OCI-LY7 (cell line): ENCODE data around the gene ZFAND2A. TPM values are rescaled to one million over a fixed set of nuclear protein-coding genes. Genes with fewer than 3 reads are reported as not detected.
"Not testable (repeated sequence)": the region's sequence is repeated elsewhere in the genome, so short reads cannot be mapped to it uniquely, and the experiment has no call there.

Source experiments
- BruUV-seq: library from RNA; stranded (reverse); fragments of 400-500 nt; replicated peaks from 2 replicates; lab custom pipeline; 2021; lab: Mats Ljungman, UMichigan
- CTCF ChIA-PET: fragments of 300-600 bp; sonication (Branson Sonifier 250); formaldehyde crosslinking; loops from one replicate; lab custom pipeline; 2022; ENCODE audit warnings: antibody characterized with exemption; ENCODE audit not compliant: unreplicated experiment; lab: Charles Lee
- POLR2A ChIA-PET: fragments of 300-600 bp; sonication (Branson Sonifier 250); formaldehyde crosslinking; loops from one replicate; lab custom pipeline; 2022; ENCODE audit warnings: antibody characterized with exemption; lab: Charles Lee
- DNase-seq: peaks from one replicate; pipeline ENCODE4 v3.0.0-alpha.2; 2015; ENCODE audit warnings: low spot score
- H2AFZ ChIP-seq: fragments of 200-600 bp; sonication (generic), shearing (Covaris generic); 2 replicates; pipeline ENCODE4 v1.6.1; 2014; ENCODE audit warnings: mild to moderate bottlenecking, antibody characterized with exemption, low read length, moderate library complexity
- H3K27ac ChIP-seq: fragments of 200-600 bp; sonication (generic); 2 replicates; pipeline ENCODE4 v1.5.1; 2014; ENCODE audit warnings: mixed run types, low read depth, mild to moderate bottlenecking, moderate library complexity, low read length, inconsistent platforms; ENCODE audit not compliant: poor library complexity, severe bottlenecking
- H3K36me3 ChIP-seq: fragments of 200-600 bp; sonication (generic); 2 replicates; pipeline ENCODE4 v1.6.1; 2014; ENCODE audit warnings: mild to moderate bottlenecking, antibody characterized with exemption, low read length, moderate library complexity, mixed read lengths; ENCODE audit not compliant: insufficient read depth
- H3K4me1 ChIP-seq: fragments of 200-600 bp; sonication (generic); 2 replicates; pipeline ENCODE4 v1.5.1; 2014; ENCODE audit warnings: mild to moderate bottlenecking, low read length; ENCODE audit not compliant: insufficient read depth, poor library complexity, severe bottlenecking
- H3K4me2 ChIP-seq: fragments of 200-600 bp; sonication (generic); 2 replicates; pipeline ENCODE4 v1.6.1; 2014; ENCODE audit warnings: mild to moderate bottlenecking, low read length
- H3K4me3 ChIP-seq: fragments of 200-600 bp; sonication (generic); 2 replicates; pipeline ENCODE4 v1.5.1; 2014; ENCODE audit warnings: mild to moderate bottlenecking, low read depth, low read length; ENCODE audit not compliant: poor library complexity, severe bottlenecking
- H3K79me2 ChIP-seq: fragments of 200-600 bp; sonication (generic); 2 replicates; pipeline ENCODE4 v1.6.1; 2016; ENCODE audit warnings: low read depth, mild to moderate bottlenecking, low read length, moderate library complexity, mixed read lengths; ENCODE audit not compliant: insufficient read depth
- H3K9me2 ChIP-seq: fragments of 200-600 bp; sonication (generic); 2 replicates; pipeline ENCODE4 v1.6.1; 2016; ENCODE audit warnings: mild to moderate bottlenecking, low read length, mixed read lengths; ENCODE audit not compliant: insufficient read depth
- H3K9me3 ChIP-seq: fragments of 200-600 bp; sonication (generic); 2 replicates; pipeline ENCODE4 v1.6.1; 2014; ENCODE audit warnings: mild to moderate bottlenecking, mixed run types, low read length, mixed read lengths
- H4K20me1 ChIP-seq: fragments of 200-600 bp; sonication (generic); 2 replicates; pipeline ENCODE4 v1.6.1; 2014; ENCODE audit warnings: mild to moderate bottlenecking, antibody characterized with exemption, low read length, moderate library complexity, mixed read lengths; ENCODE audit not compliant: insufficient read depth
- CTCF ChIP-seq: fragments of 200-600 bp; sonication (generic); conservative IDR thresholded peaks from 2 replicates; pipeline ENCODE4 v1.5.1; 2014; ENCODE audit warnings: mild to moderate bottlenecking, antibody characterized with exemption, low read length, moderate library complexity, mixed read lengths
- EZH2phosphoT487 ChIP-seq: fragments of 200-600 bp; sonication (generic); IDR thresholded peaks from 2 replicates; pipeline ENCODE4 v1.6.1; 2018; ENCODE audit warnings: low read depth, borderline replicate concordance, mild to moderate bottlenecking, mixed run types, antibody characterized with exemption, low read length, moderate library complexity, mixed read lengths
- intact Hi-C: fragments of 100-400 bp; cut with micrococcal nuclease; formaldehyde crosslinking; loops from one replicate; pipeline ENCODE4 v1.10.0; 2022; ENCODE audit not compliant: unreplicated experiment
- total RNA-seq, 2 experiments: library from RNA; depleted of rRNA in 1 of 2; stranded (reverse); fragments of >200 nt in 1 of 2; shearing (Covaris generic) in 1 of 2; gene quantifications; 2 replicates each; pipeline ENCODE4 v1.2.3, GENCODE V29; 2014 to 2022

Gene ZFAND2A
- total RNA-seq, 2 experiments from 2014 or later = 20.4 to 22.9 TPM

GRCh38 chr7:1200045-1200444, 40.0 kb upstream of the ZFAND2A start:
- H3K4me2 ChIP-seq = no peak overlapping the region
- H3K4me3 ChIP-seq = no peak overlapping the region
- no peak overlapping the region for H3K27ac ChIP-seq
- no TSS peak for BruUV-seq
- no peaks in the 10 kb centered on the region for H3K9me2 ChIP-seq
- H3K36me3 ChIP-seq = no peaks in the 10 kb centered on the region
- intact Hi-C loops = no loop called here
- POLR2A ChIA-PET = no interaction called here
- CTCF ChIA-PET = no interaction called here
- no peaks in the 10 kb centered on the region for H3K4me1 ChIP-seq
- no peak for TF ChIP-seq EZH2phosphoT487
- TF ChIP-seq CTCF = no peak
- no peak for DNase-seq
- no peaks in the 10 kb centered on the region for H4K20me1 ChIP-seq
- no peaks in the 10 kb centered on the region for H3K9me3 ChIP-seq
- no peak overlapping the region for H2AFZ ChIP-seq
- H3K79me2 ChIP-seq = no peaks in the 10 kb centered on the region

GRCh38 chr7:1197997-1198625, 38.1 kb upstream of the ZFAND2A start:
- H4K20me1 ChIP-seq = no peaks in the 10 kb centered on the region
- H3K4me2 ChIP-seq = no peak overlapping the region
- no peaks in the 10 kb centered on the region for H3K79me2 ChIP-seq
- BruUV-seq = no TSS peak
- no peak overlapping the region for H2AFZ ChIP-seq
- H3K27ac ChIP-seq = no peak overlapping the region
- TF ChIP-seq CTCF = no peak
- no peak for TF ChIP-seq EZH2phosphoT487
- DNase-seq = no peak
- ChIA-PET CTCF (no interaction called here), POLR2A (interaction anchor here (0.6 kb wide), 1 partner anchor 12 kb away, joined by 6 read pairs; no protein-coding TSS in a partner anchor)
- H3K9me3 ChIP-seq = no peaks in the 10 kb centered on the region
- intact Hi-C loops = no loop called here
- H3K4me3 ChIP-seq = no peak overlapping the region
- no peaks in the 10 kb centered on the region for H3K4me1 ChIP-seq
- no peaks in the 10 kb centered on the region for H3K9me2 ChIP-seq
- H3K36me3 ChIP-seq = no peaks in the 10 kb centered on the region

GRCh38 chr7:1196950-1197349, 37.0 kb upstream of the ZFAND2A start:
- ChIA-PET POLR2A (no interaction called here), CTCF (no interaction called here)
- Histone ChIP-seq H3K9me2 (no peaks in the 10 kb centered on the region), H3K36me3 (no peaks in the 10 kb centered on the region), H2AFZ (no peak overlapping the region), H3K4me2 (no peak overlapping the region), H3K4me1 (no peaks in the 10 kb centered on the region), H3K27ac (no peak overlapping the region), H3K4me3 (no peak overlapping the region), H3K9me3 (no peaks in the 10 kb centered on the region), H4K20me1 (no peaks in the 10 kb centered on the region), H3K79me2 (no peaks in the 10 kb centered on the region)
- no peak for TF ChIP-seq CTCF
- no peak for TF ChIP-seq EZH2phosphoT487
- no peak for DNase-seq
- intact Hi-C loops = no loop called here
- no TSS peak for BruUV-seq

- H3K4me1 ChIP-seq, BruUV-seq, H2AFZ ChIP-seq, H3K27ac ChIP-seq, H3K9me3 ChIP-seq, H4K20me1 ChIP-seq, CTCF ChIA-PET, DNase-seq, POLR2A ChIA-PET, H3K4me3 ChIP-seq, intact Hi-C loops, H3K79me2 ChIP-seq, H3K9me2 ChIP-seq, H3K4me2 ChIP-seq, H3K36me3 ChIP-seq: not testable (repeated sequence)
These were observed 36.4 kb upstream of the ZFAND2A start for GRCh38 chr7:1196441-1196840.
